SK-N-SH (cell line): ENCODE data around the gene PLCZ1. TPM values are rescaled to one million over a fixed set of nuclear protein-coding genes. Genes with fewer than 3 reads are reported as not detected.

Experiments
- CTCF ChIA-PET: fragments of 300-600, 350-600 bp; formaldehyde crosslinking; extraction: SDS; loops from one replicate; lab custom pipeline; 2021; lab: Yijun Ruan, JAX
- POLR2A ChIA-PET: fragments of 350-600 bp; sonication (Branson Sonifier 250); formaldehyde crosslinking; extraction: SDS; loops from one replicate; lab custom pipeline; 2020; ENCODE audit warnings: antibody characterized with exemption, inconsistent platforms; lab: Yijun Ruan, JAX
- DNase-seq: peaks from one replicate; pipeline ENCODE4 v3.0.0; 2012
- H2AFZ ChIP-seq: fragments of 200-600 bp; sonication (generic); 2 replicates; pipeline ENCODE4 v1.8.1; 2016; ENCODE audit warnings: antibody characterized with exemption, mild to moderate bottlenecking, low read depth
- H3F3A ChIP-seq: fragments of 200-600 bp; sonication (generic); replicated peaks from 2 replicates; pipeline ENCODE3; 2016; ENCODE audit warnings: antibody characterized with exemption, mild to moderate bottlenecking; ENCODE audit not compliant: insufficient read depth
- H3K27ac ChIP-seq, 2 experiments: fragments of 200-500 bp in 1 of 2; fragments of 200-600 bp in 1 of 2; sonication (Bioruptor generic) in 1 of 2; sonication (generic), shearing (Covaris generic) in 1 of 2; 2 replicates each; pipeline versions ENCODE4 v1.5.1 to v1.6.1; 2014 to 2016; ENCODE audit warnings: low read depth in 2 of 2, inconsistent platforms in 1 of 2, low read length in 1 of 2, mild to moderate bottlenecking in 1 of 2, mixed read lengths in 1 of 2
- H3K27me3 ChIP-seq: fragments of 200-600 bp; sonication (generic), shearing (Covaris generic); 2 replicates; pipeline ENCODE4 v1.6.1; 2016; ENCODE audit warnings: mixed run types; ENCODE audit not compliant: insufficient read depth
- H3K36me3 ChIP-seq, 2 experiments: fragments of 200-500 bp in 1 of 2; fragments of 200-600 bp in 1 of 2; sonication (Bioruptor generic) in 1 of 2; sonication (generic) in 1 of 2; replicated peaks in 1 of 2; 2 replicates each; pipeline versions ENCODE3 to v1.5.1; 2014 to 2016; ENCODE audit warnings: low read length in 1 of 2, mild to moderate bottlenecking in 1 of 2; ENCODE audit not compliant: insufficient read depth in 2 of 2, control insufficient read depth in 1 of 2
- H3K4me1 ChIP-seq, 2 experiments: fragments of 200-500 bp in 1 of 2; fragments of 200-600 bp in 1 of 2; sonication (Bioruptor generic) in 1 of 2; sonication (generic), shearing (Covaris generic) in 1 of 2; 2 replicates each; pipeline versions ENCODE4 v1.5.1 to v1.6.1; 2014 to 2016; ENCODE audit warnings: low read depth in 1 of 2, low read length in 1 of 2, mixed run types in 1 of 2; ENCODE audit not compliant: insufficient read depth in 2 of 2, control insufficient read depth in 1 of 2
- H3K4me2 ChIP-seq: fragments of 200-600 bp; sonication (generic), shearing (Covaris generic); 2 replicates; pipeline ENCODE4 v1.6.1; 2017; ENCODE audit warnings: mixed run types
- H3K4me3 ChIP-seq, 2 experiments: fragments of 200-500 bp in 1 of 2; fragments of 200-600 bp in 1 of 2; sonication (Bioruptor generic) in 1 of 2; sonication (generic), shearing (Covaris generic) in 1 of 2; 2 replicates each; pipeline versions ENCODE4 v1.5.1 to v1.8.1; 2014 to 2016; ENCODE audit warnings: low read depth in 2 of 2, inconsistent platforms in 1 of 2, low read length in 1 of 2, mild to moderate bottlenecking in 1 of 2, mixed read lengths in 1 of 2, moderate library complexity in 1 of 2
- H3K79me2 ChIP-seq: fragments of 200-600 bp; sonication (generic); 2 replicates; pipeline ENCODE4 v1.8.1; 2017; ENCODE audit warnings: mild to moderate bottlenecking; ENCODE audit not compliant: insufficient read depth
- H3K9ac ChIP-seq: fragments of 200-600 bp; sonication (generic); 2 replicates; pipeline ENCODE4 v1.6.1; 2017; ENCODE audit warnings: mixed run types
- H3K9me2 ChIP-seq: fragments of 200-600 bp; sonication (generic); 2 replicates; pipeline ENCODE4 v1.6.1; 2017; ENCODE audit warnings: mixed run types
- H3K9me3 ChIP-seq: fragments of 200-600 bp; sonication (generic); 2 replicates; pipeline ENCODE4 v1.6.1; 2017; ENCODE audit warnings: mixed run types, mild to moderate bottlenecking, moderate library complexity
- H4K20me1 ChIP-seq: fragments of 200-600 bp; sonication (generic); 2 replicates; pipeline ENCODE4 v1.6.1; 2017; ENCODE audit warnings: mild to moderate bottlenecking, mixed run types; ENCODE audit not compliant: insufficient read depth
- CHD2 ChIP-seq: fragments of 150-350 bp; IDR thresholded peaks from 2 replicates; pipeline ENCODE4 v1.6.1; 2018; ENCODE audit warnings: low read length; ENCODE audit not compliant: partially characterized antibody
- CTCF ChIP-seq: fragments of 200-600 bp; sonication (generic); IDR thresholded peaks from 2 replicates; pipeline ENCODE4 v1.6.1; 2017; ENCODE audit warnings: antibody characterized with exemption, mild to moderate bottlenecking, moderate library complexity
- EP300 ChIP-seq, 2 experiments: IDR thresholded peaks; 2 replicates each; pipeline versions ENCODE4 v1.4.0 to v1.6.1; 2012; ENCODE audit warnings: borderline replicate concordance in 1 of 2, low read depth in 1 of 2, low read length in 1 of 2
- EZH2phosphoT487 ChIP-seq: fragments of 200-600 bp; sonication (generic); IDR thresholded peaks from 2 replicates; pipeline ENCODE4 v1.6.1; 2017; ENCODE audit warnings: low read depth, mixed run types, mild to moderate bottlenecking, antibody characterized with exemption, moderate library complexity, borderline replicate concordance
- FOXM1 ChIP-seq: IDR thresholded peaks from 2 replicates; pipeline ENCODE4 v1.4.0; 2012; ENCODE audit warnings: low read depth, mild to moderate bottlenecking
- GATA2 ChIP-seq: sonication (generic); formaldehyde crosslinking; IDR thresholded peaks from 2 replicates; pipeline ENCODE4 v1.5.0; 2020; ENCODE audit warnings: mild to moderate bottlenecking, missing genetic modification reagents
- IRF3 ChIP-seq: fragments of 150-350 bp; IDR thresholded peaks from 2 replicates; pipeline ENCODE4 v1.6.1; 2016; ENCODE audit warnings: mild to moderate bottlenecking, low read depth, low read length
- JUND ChIP-seq: IDR thresholded peaks from 2 replicates; pipeline ENCODE4 v1.4.0; 2012
- MAX ChIP-seq: IDR thresholded peaks from 2 replicates; pipeline ENCODE4 v1.4.0; 2012; ENCODE audit warnings: low read depth
- MEF2A ChIP-seq: IDR thresholded peaks from 2 replicates; pipeline ENCODE4 v1.4.0; 2012; ENCODE audit warnings: low read depth, borderline replicate concordance
- MXI1 ChIP-seq: IDR thresholded peaks from 2 replicates; pipeline ENCODE4 v1.6.1; 2012; ENCODE audit warnings: mild to moderate bottlenecking, low read depth, low read length, improper control_type of control experiment
- NFIC ChIP-seq: IDR thresholded peaks from 2 replicates; pipeline ENCODE4 v1.4.0; 2012; ENCODE audit warnings: borderline replicate concordance
- NRF1 ChIP-seq: IDR thresholded peaks from 2 replicates; pipeline ENCODE4 v1.6.1; 2012; ENCODE audit warnings: low read depth, mild to moderate bottlenecking, low read length
- POLR2AphosphoS5 ChIP-seq: IDR thresholded peaks from 2 replicates; pipeline ENCODE4 v1.6.1; 2012; ENCODE audit warnings: low read depth, low read length
- RCOR1 ChIP-seq: fragments of 150-350 bp; IDR thresholded peaks from 2 replicates; pipeline ENCODE4 v1.6.1; 2017; ENCODE audit warnings: antibody characterized with exemption, low read length
- REST ChIP-seq: IDR thresholded peaks from 2 replicates; pipeline ENCODE4 v1.6.1; 2012; ENCODE audit warnings: mild to moderate bottlenecking, low read depth, low read length, moderate library complexity
- SMC3 ChIP-seq: IDR thresholded peaks from 2 replicates; pipeline ENCODE4 v1.6.1; 2012; ENCODE audit warnings: low read depth, low read length, improper control_type of control experiment
- TAF1 ChIP-seq: IDR thresholded peaks from 2 replicates; pipeline ENCODE4 v1.6.1; 2012; ENCODE audit warnings: low read depth, mild to moderate bottlenecking, low read length, moderate library complexity, borderline replicate concordance
- USF1 ChIP-seq: IDR thresholded peaks from 2 replicates; pipeline ENCODE4 v1.4.0; 2012; ENCODE audit warnings: low read depth, borderline replicate concordance
- USF2 ChIP-seq: fragments of 150-350 bp; IDR thresholded peaks from 2 replicates; pipeline ENCODE4 v1.6.1; 2017; ENCODE audit warnings: antibody characterized with exemption, low read length, low read depth, borderline replicate concordance
- WGBS: methylation state at CpG from one replicate; pipeline ENCODE4 v1.1.6; 2017; ENCODE audit warnings: low lambda C conversion rate; 5-methylcytosine and 5-hydroxymethylcytosine counted together
- polyA plus RNA-seq, 3 experiments: library from polyadenylated mRNA; depleted of rRNA; stranded (reverse); fragments of >200 nt; gene quantifications; 2 replicates each; pipeline ENCODE4 v1.2.3, GENCODE V29; 2012

Gene PLCZ1
- polyA plus RNA-seq, 1 of the 3 experiments (the other 2 are of a cell fraction), result 0.15 TPM

- TF ChIP-seq CTCF (no peak), NFIC (peak; percentile 44; the same call in 1 of the 2 replicates), RCOR1 (no peak), NRF1 (no peak), JUND (peak; percentile 66), TAF1 (no peak), REST (no peak)
- TF ChIP-seq, all 33 proteins: peak for 7
These were observed 10.1 kb upstream of the PLCZ1 start (continued) for GRCh38 chr12:18747895-18748294.

GRCh38 chr12:18731156-18731555 lies 6.7 kb downstream of the PLCZ1 start:
- Histone ChIP-seq H3K4me2 (no peak overlapping the region), H3K4me3 (no peak overlapping the region), H3K27me3 (no peaks in the 10 kb centered on the region), H3F3A (no peaks in the 10 kb centered on the region), H3K9me3 (peaks cover 10% of the 10 kb centered on the region; the same call in 1 of the 2 replicates), H3K36me3 (no peaks in the 10 kb centered on the region), H3K27ac (no peak overlapping the region), H3K79me2 (no peaks in the 10 kb centered on the region), H3K9ac (no peak overlapping the region), H3K9me2 (no peaks in the 10 kb centered on the region), H4K20me1 (no peaks in the 10 kb centered on the region), H3K4me1 (no peaks in the 10 kb centered on the region), H2AFZ (no peak overlapping the region)
- DNase-seq, result no peak
- POLR2A ChIA-PET, result no interaction called here
- CTCF ChIA-PET, result no interaction called here
- 62% methylated on average over 5 of the region's 5 CpGs for WGBS
- no peak for TF ChIP-seq MEF2A
- no peak for TF ChIP-seq MXI1
- no peak for TF ChIP-seq CHD2
- TF ChIP-seq GATA2 (CRISPR knock-in tag), result no peak
- no peak for TF ChIP-seq FOXM1
- no peak for TF ChIP-seq NRF1
- TF ChIP-seq MAX, result no peak
- TF ChIP-seq EP300 (IDR thresholded peaks at IDR 0.05; ENCODE audit: borderline replicate concordance in 1 of 2, low read depth in 1 of 2, low read length in 1 of 2), result no peak
- no peak for TF ChIP-seq POLR2AphosphoS5
- no peak for TF ChIP-seq IRF3
- no peak for TF ChIP-seq EZH2phosphoT487
- no peak for TF ChIP-seq NFIC
- TF ChIP-seq USF1, result no peak
- no peak for TF ChIP-seq USF2
- TF ChIP-seq SMC3, result no peak
- TF ChIP-seq RCOR1, result no peak
